Measurements from ENCODE around the gene TMEM204.

The TMEM204 gene

DNA sequence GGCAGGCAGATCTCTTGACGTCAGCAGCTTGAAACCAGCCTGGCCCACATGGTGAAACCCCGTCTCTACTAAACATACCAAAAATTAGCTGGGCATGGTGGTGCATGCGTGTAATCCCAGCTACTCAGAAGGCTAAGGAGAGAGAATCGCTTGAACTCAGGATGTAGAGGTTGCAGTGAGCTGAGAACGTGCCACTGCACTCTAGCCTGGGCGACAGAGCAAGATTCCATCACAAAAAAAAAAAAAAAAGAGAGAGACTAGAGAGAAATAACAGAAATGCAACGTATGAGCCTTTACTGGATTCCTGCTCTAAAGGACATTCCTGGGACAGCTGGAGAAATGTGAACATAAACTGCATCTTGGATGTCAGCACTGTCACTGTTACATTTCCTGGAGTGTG is 67.6 kb downstream of the TMEM204 start:
- DNase-seq, result no peak

DNA sequence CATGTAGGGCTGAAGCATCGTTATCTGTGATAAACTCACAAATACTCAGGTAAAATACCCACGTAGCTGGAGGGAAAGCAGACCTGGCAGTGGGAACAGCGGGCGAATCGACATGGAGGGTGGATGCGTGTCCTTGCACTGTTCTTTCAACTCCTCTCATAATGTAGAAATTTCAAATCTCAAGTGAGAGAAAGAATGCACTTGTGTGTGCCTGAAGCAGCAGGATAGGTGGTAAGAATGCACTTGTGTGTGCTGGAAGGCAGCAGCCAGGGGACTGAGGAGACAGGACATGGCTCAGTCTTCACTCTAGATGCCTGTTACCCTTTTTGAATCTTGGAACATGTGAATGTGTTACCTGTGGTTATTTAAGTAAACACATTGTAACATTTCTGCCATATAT is 68.0 kb downstream of the TMEM204 start:
- no peak for DNase-seq

DNA sequence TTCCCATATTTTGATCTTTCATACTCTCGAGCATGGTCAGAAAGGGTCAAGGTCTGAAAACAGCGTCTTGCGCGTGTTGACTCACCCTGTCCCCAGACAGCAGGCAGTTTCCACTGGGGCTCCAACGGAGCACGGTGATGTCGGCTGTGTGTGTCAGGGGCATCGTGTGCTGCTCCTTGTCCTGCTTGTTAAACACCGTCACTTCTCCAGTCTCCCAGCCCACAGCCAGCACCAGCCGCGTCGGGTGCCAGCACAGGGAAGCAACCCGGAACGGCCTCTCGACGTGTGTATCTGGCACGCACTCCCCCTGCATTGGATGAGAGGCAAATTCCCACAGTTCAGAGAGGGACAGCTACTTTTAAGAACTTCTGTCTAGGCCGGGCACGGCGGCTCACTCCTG is 68.8 kb downstream of the TMEM204 start:
- DNase-seq, result no peak

Data from left hindlimb (tissue), 1 donor.